Mononuclear cell (primary cell): ENCODE data around the gene ALOX12B. TPM values are rescaled to one million over a fixed set of nuclear protein-coding genes. Genes with fewer than 3 reads are reported as not detected.

Experiments
- H3K27me3 ChIP-seq: 2 replicates; pipeline ENCODE4 v1.6.0; 2011; ENCODE audit warnings: low read length, control low read depth; ENCODE audit not compliant: insufficient read depth
- H3K4me1 ChIP-seq: 2 replicates; pipeline ENCODE4 v1.5.1; 2011; ENCODE audit warnings: mild to moderate bottlenecking, low read length, control low read depth; ENCODE audit not compliant: insufficient read depth
- H3K4me3 ChIP-seq: 2 replicates; pipeline ENCODE4 v1.5.1; 2011; ENCODE audit warnings: mild to moderate bottlenecking, low read length, moderate library complexity
- H3K9me3 ChIP-seq: 2 replicates; pipeline ENCODE4 v1.5.1; 2011; ENCODE audit warnings: low read depth, mild to moderate bottlenecking, control low read depth, low read length
- total RNA-seq: library from RNA; depleted of rRNA; stranded (reverse); fragments of >200 nt; gene quantifications from one replicate; pipeline ENCODE4 v1.2.3, GENCODE V29; 2012

ALOX12B gene
- total RNA-seq, 1 donor: not detected

DNA sequence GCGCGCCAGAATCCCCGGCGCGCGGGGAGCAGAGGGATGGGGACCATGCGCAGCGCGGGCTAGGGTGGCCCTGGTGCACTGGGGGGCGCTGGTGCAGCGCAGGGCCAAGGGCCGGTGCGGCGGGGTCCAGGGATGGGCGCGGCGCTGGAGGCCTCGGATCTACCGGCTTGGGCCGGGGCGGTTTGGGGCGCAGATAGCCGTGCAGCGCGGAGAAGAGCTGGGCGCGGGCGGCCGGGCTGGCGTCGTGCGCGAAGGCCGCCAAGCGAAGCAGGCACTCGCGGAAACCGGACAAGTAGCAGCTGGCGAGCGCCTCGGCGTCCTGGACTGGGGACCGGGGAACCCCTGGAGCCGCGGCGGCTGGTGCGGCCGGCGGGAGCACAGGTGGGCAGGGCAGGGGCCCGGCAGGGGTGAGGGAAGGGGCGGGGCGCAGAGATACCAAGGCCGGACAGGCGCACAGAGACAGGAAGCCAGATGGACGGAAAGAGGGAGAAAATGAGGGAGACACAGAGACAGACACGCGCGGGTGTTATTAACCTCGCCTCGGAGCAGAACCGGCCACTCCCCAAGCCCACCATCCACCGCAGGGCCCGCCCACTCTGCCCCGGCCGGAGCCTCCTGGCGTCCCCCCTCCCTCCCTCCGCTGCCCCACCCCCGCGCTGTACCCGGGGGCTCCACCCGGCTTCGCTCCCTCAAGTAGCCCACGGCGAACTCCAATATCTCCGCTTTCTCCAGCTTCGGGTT lies 34.3 kb upstream of the ALOX12B start:
- Histone ChIP-seq H3K27me3 (peaks cover 59% of the 10 kb centered on the region), H3K4me3 (peak overlapping the region; percentile 16), H3K9me3 (no peaks in the 10 kb centered on the region), H3K4me1 (peaks cover 87% of the 10 kb centered on the region)

DNA sequence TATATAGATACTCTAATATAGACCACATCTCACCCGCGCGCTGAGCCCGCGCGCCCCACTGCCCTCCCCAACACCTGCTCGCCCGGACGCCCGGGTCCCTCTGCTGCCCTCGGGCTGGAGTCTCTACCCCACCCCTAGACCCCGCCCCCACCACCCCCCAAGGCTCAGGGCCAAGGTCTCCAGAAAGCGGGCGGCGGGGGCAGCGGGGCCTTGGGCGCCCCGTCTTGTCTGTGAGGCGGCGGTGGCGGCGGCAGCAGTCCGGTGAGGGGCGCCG lies 33.8 kb upstream of the ALOX12B start:
- Histone ChIP-seq H3K4me3 (no peak overlapping the region), H3K27me3 (peaks cover 62% of the 10 kb centered on the region), H3K9me3 (no peaks in the 10 kb centered on the region), H3K4me1 (peaks cover 85% of the 10 kb centered on the region)

DNA sequence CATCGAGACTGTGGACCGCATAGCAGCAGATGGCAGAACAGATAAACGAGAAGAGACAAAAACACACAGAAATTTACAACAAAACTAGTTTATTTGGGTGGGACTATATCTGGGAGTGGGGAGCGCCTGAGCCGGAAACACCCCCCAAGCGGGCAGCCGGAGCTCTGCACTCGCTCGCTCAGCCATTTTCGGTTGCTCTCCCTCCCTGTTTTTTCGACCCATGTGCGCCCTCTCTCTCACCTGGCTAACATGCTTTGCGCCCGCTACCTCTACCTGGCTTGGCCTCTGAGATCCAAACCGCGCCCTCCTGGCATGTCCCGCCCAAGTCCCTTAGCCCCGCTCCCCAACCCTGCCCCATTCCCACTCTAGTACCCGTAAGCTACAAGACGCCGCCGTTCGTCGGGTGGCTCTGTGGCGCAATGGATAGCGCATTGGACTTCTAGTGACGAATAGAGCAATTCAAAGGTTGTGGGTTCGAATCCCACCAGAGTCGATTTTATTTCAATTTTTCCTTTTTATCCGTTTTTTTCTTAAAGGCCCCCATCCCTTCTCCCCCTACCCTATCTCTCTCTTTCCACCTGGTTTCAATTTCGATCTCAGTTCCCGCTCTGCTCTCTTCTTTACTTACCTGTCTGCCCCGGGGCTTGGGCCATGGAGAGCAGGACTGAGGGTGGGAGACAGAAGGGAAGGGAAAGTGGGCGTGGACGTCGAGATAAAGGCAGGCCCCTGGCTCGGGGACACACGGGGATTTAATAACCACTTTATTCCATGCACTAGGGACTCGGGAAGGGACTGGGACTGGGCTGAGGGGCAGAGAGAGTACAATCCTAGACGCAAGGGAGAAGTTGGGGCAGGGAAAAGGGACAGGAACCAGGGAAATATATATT lies 33.2 kb upstream of the ALOX12B start:
- Histone ChIP-seq H3K4me3 (peak overlapping the region; percentile 20), H3K27me3 (peaks cover 68% of the 10 kb centered on the region), H3K4me1 (peaks cover 79% of the 10 kb centered on the region), H3K9me3 (no peaks in the 10 kb centered on the region)

DNA sequence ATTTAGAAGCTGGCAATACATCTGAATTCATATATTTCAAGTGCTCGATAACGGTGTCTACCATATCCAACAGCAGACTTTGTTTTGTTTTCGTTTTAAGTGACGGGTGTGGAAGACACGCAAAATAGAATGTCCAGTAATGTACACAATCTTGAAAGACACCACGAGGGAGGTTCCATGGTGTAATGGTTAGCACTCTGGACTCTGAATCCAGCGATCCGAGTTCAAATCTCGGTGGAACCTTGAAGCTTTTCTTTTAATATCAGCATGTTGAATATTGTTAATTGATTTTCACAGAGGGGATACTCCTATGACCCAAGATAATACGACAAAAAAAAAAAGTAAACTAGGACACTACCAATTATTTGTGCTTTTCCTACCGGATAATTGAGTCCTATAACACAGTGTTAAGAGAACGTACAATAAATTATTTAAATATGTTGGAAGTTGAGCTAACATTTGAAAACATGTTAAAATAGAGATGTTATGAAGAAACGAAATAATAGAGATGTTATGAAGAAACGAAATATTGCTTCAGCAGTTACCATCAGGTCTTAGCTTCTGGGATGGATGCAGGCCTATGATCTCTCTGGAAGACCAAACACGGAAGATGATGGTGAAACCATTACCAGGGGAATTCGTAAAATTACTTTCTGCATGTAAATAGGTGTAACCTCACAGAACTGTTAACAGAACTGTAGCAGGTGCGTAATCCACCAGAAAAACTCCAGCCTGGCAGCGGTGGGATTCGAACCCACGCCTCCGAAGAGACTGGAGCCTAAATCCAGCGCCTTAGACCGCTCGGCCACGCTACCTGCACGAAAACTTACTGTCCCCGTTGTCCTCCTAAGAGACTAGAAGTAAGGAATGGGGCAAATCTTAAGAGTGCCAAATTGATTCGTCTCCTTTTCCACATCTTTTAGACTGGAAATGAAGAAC lies 32.3 kb upstream of the ALOX12B start:
- H3K27me3 ChIP-seq: peaks cover 70% of the 10 kb centered on the region
- no peaks in the 10 kb centered on the region for H3K9me3 ChIP-seq
- H3K4me1 ChIP-seq: peaks cover 70% of the 10 kb centered on the region
- H3K4me3 ChIP-seq: peak overlapping the region; percentile 38

DNA sequence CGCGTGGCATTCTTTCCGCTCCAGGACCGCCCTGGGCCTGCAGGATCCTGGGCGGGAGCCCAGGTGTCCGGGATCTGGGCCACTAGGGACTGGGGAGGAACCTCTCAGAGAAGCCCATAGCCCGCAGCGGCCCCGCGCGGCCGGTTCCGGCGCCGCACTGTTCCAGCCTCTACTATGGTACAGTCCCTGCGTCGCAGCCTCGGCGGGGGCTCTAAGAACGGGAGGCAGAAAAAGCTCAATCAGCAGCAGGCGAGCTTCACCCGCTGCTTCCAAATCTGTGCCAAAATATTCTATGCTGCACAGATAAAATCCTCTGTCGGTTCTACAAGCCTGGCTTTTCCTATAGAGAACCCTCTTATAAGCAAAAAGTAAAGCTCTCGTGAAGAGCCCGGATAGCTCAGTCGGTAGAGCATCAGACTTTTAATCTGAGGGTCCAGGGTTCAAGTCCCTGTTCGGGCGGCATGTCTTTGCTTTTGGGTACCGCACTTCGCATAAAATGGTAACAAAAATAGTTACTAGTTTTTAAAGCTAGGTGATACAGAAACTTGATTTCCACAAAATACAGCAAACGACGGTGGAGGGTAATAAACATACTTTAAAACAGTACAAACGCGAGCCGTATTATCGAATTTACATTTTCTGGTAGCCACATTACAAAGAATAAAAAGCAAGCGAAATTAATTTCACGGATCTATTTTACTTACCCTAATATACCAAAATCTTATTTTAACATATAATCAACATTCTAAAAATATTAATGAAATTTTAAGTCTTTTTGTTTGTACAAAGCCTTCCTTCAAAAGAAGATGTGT lies 31.5 kb upstream of the ALOX12B start:
- Histone ChIP-seq H3K27me3 (peaks cover 67% of the 10 kb centered on the region), H3K9me3 (no peaks in the 10 kb centered on the region), H3K4me1 (peaks cover 61% of the 10 kb centered on the region), H3K4me3 (peak overlapping the region; percentile 38)

DNA sequence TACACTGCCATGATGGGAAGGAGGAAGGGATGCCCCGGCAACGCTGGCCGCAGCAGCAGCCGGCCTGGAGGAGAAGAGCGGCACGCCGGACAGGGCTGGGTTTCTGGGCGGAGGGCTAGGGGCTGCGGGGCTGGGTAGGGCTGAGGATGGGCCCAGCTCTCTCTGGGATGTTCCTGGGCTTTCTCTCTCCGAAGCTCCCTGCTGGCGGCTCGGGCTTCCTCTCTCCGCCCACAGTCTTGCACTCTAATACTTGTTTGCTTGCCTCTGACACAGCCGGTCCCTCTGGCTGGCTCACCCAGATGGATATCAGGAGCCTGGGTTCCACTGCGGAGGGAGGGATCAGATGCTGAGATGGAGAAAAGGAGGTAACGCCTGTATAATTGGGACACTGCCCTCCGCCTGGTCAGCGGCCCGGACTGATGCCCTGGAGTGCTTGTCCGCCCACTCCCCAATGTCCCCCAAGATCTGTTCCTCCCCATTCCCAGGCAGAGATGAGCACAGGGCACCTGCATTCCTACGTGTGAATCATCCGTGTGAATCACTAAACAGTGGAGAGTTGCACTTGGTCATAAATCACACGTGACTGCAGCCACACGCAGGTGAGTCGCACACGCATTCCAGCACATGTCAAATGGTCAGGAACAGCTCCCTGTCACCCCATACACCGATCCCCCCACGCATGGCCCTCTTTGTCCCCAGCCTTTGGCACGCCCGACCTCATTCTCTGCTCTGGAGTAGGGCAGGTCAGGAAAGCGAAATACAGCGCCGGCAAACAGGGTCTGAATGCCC lies 30.7 kb upstream of the ALOX12B start, which contains the start of gene ALOXE3:
Gene ALOXE3 (minus strand): TSS at position 535 of the 789 bp plus-strand sequence. CDS start 524 bp downstream, at position 11.
- peaks cover 53% of the 10 kb centered on the region for H3K4me1 ChIP-seq
- peak within 1 kb of the TSS; percentile 38 for H3K4me3 ChIP-seq
- H3K27me3 ChIP-seq: peaks cover 59% of the 10 kb centered on the region
- H3K9me3 ChIP-seq: no peaks in the 10 kb centered on the region

DNA sequence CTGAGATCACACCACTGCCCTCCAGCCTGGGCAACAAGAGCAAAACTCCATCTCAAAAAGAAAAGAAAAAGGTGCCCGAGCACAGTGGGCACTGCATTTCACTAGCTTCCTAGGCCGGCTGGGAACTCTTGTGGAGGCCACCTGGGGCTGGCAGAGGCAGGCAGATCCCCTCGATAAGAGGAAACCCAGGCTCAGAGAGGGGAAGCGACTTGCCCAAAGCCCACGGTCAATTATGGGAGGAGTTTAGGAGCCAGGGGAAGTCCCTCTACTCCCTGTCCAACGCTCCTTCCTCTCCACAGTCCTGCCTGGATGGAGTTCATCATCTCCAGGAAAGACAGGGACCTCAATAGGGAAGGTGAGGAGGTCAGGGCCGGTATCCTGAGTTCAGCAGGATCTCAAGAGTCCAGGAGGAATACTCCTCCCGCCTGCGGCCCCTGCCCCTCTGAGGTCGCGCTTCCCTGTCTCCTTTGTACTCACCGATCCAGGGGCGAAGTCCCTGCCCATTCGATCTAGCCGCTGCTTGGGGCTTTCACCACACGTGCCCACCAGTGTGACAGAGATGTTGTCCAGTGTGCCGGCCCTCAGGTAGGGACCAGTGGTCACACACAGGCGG lies 30.0 kb upstream of the ALOX12B start:
- Histone ChIP-seq H3K4me3 (peak overlapping the region; percentile 38), H3K9me3 (no peaks in the 10 kb centered on the region), H3K4me1 (peaks cover 46% of the 10 kb centered on the region), H3K27me3 (peaks cover 58% of the 10 kb centered on the region)

DNA sequence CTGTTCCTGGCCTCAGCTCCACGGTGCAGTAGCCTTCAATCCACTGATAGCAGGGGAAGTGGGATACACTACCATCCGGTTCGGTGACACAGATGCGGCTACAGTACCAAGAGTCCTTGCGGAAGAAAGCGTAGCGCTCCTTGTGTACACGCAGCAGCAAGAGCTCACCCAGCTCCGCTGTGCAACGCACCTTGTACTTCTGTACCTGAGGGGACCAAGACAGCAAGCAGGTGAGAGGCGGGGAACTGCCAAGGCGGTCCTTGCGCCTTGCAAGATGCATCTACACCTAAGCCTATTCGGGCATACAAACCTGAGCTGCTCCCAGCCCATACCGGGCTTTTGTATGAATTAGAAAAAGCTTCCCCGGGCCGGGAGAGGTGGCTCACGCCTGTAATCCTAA lies 29.3 kb upstream of the ALOX12B start:
- Histone ChIP-seq H3K4me3 (no peak overlapping the region), H3K27me3 (peaks cover 60% of the 10 kb centered on the region), H3K4me1 (peaks cover 39% of the 10 kb centered on the region), H3K9me3 (no peaks in the 10 kb centered on the region)

DNA sequence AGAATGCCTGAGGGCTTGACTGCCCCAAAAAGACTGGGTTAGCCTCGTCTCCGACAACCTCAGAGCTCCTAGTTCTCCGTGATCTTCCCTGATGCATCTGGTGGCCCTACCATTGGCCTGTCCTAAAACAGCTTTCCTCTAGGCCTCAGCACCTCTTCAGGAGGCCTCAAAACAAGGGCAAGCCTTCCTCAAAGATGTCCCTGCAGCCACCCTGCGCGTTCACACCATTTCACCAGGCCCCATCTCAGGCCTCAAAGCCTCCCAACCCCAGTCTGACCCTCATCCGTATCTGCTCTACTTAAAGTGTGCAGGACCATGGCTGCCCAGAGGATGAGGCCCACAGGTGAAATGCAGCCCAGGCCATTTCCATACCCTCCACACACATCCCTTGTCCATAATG lies 23.4 kb upstream of the ALOX12B start:
- H3K4me1 ChIP-seq: peaks cover 8% of the 10 kb centered on the region
- H3K9me3 ChIP-seq: no peaks in the 10 kb centered on the region
- peaks cover 31% of the 10 kb centered on the region for H3K27me3 ChIP-seq
- H3K4me3 ChIP-seq: no peak overlapping the region

DNA sequence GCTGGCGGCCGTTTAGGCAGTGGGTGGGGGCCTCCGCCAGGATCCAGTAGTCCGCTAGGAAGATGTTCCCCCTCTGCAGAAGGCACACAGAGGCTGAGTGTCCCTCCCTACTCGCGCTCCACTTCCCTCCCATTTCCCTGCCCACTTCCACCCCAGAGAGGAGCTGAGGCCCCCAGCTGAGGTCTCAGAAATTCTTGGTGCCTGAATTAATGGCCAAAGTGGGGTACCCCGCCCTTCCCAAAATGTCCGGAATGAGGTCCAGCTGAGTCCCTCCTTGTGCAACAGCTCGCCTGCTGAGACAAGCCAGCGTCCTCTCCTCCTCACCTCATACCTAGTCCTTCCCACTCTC lies 22.9 kb upstream of the ALOX12B start:
- Histone ChIP-seq H3K9me3 (no peaks in the 10 kb centered on the region), H3K4me3 (no peak overlapping the region), H3K27me3 (peaks cover 26% of the 10 kb centered on the region), H3K4me1 (peaks cover 8% of the 10 kb centered on the region)

DNA sequence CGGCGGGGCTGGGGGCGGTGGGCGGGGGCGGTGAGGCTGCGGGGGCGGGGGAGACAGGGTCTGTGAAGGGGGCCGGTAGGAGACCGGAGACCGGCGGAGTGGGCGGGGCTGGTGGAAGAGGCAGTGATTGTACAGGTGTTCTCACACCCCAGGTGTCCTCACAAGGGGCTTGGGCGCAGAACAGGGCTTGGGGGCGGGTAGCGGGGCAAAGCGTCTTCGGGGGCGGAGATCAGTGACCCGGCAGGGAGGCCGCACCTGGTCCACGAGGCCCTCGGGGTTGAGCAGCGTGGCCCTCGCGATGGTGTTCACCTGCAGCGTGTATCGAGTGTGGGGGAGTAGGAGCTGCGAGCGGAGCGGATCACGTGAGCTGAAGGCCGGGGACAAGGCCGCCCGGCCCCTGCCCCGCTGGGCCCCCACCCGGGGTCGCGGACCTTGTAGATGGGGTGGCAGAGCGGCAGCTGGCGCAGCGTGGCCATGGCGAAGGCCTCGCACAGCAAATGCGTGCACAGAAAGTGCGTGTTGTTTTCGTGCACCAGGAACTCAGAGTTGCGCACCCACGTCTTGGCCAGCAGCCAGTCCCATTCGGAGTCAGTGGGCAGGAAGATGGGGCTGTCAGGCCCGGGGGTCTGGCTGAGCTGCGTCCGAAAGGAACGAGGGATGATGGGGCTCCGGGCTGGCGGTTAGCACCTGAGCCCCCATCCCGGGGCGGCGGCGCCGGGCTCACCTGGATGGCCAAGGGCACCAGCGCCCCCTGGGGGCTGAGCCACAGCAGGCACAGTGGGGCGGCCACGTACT lies 22.3 kb upstream of the ALOX12B start:
- Histone ChIP-seq H3K27me3 (peaks cover 20% of the 10 kb centered on the region), H3K4me3 (peak overlapping the region; percentile 19), H3K4me1 (peaks cover 8% of the 10 kb centered on the region), H3K9me3 (no peaks in the 10 kb centered on the region)

DNA sequence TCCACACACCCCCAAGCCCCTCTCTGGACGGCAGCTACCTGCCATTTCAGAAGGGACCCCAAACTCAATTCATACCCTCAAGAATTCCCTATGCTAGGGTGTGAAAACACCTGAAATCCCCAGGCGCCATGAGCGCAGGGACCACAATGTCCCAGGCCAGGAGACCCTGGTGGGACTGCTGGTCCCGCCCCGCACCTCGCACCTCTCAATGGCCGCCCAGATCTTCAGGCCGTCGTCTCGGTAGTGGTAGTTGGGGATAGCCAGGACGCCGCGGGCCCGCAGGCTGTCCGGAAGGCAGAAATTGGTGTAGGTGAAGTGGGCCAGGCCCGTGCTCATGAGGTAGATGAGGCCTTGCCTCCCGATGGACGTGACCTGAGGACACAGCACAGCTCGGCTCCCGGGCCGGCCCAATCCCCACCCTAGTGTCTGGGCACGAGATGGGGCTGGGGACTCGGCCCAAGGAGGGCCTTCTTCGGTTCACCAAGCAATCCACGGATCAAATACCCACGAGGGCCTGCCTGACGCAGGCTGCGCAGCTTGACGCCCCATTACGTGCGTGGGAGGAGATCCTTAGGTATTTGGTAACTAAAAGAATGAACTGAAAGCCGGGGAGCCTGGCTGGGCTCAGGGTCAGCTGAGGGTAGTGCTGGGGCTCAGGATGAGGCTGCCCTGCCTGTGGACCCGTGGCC lies 21.6 kb upstream of the ALOX12B start:
- Histone ChIP-seq H3K27me3 (peaks cover 14% of the 10 kb centered on the region), H3K4me1 (peaks cover 8% of the 10 kb centered on the region), H3K4me3 (no peak overlapping the region), H3K9me3 (no peaks in the 10 kb centered on the region)
